K562 treated with DMSO at 1 percent for 48 hours (cell line): ENCODE data around the gene AAGAB. TPM values are rescaled to one million over a fixed set of nuclear protein-coding genes. Genes with fewer than 3 reads are reported as not detected.

Experiments used
- total RNA-seq: library from RNA; unstranded; fragments of 300-600 nt; gene quantifications from 2 replicates; pipeline ENCODE4 v1.2.3, GENCODE V29; 2022; ENCODE audit warnings: low replicate concordance; ENCODE audit errors: extremely low read depth

The AAGAB gene
- total RNA-seq = not detected in 2 replicates

DNA sequence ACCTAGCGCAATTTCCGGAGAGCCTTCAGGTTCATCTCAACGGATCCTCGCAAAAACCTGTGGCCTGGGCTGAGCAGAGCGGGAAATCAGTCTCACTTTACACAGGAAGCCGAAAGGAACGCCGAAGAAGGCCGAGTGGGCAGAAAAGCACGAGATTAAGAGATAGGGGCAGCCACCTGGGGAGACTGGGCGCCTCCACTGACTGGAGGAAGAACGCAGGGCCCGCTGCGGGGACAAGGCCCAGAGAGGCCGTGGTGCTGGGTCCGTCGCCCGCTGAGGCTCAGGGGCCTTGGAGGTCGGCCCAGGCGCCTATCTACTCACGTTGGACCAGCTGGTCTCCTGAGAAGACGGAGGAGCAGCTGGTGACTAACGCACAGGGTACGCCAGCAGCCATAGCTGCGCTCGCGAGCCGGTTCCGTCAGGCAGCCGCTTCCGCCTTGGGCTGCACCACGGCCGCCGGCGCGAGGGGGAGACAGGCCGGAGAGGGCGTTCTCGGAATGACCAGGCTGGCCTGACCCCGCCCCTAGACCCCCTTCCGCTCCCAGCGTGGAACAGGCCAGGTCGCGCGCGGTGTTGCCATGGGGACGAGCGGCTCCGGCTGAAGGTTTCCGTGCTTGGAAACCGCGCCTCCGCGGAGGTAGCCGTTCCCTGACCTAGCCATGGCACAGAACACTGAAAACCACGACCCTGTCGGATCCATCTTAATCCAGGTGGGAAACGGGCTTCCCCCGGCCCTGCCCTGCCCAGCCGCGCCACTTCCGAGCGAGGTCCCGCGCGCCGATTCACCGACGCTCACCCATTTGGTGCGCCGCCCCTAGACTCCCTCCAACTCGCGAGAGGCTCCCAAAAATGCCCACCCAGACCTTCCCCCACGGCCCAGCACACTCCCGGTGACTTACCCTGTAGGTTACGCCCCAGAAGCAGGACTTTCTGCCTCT, at the start of gene AAGAB, which contains the start of gene IQCH:
AAGAB (minus strand) TSS at position 424 of the 938 bp plus-strand sequence; CDS start at position 394, 30 bp downstream.
IQCH (plus strand) TSS at position 549 of the 938 bp plus-strand sequence; CDS start at position 660, 111 bp downstream.

Other genes starting within 250 kb of the AAGAB start
- not detected in 2 replicates for gene SMAD3, start 189.1 kb downstream of the AAGAB start, total RNA-seq
- not detected in 2 replicates for gene IQCH, start 125 bp upstream of the AAGAB start, total RNA-seq